HCT116 (cell line): ENCODE results near the gene KRT1. TPM values are rescaled to one million over a fixed set of nuclear protein-coding genes. Genes with fewer than 3 reads are reported as not detected.

Experiments used
- ATAC-seq: fragments of 200-7000 bp; cut with Tn5 transposase; 2 replicates; pipeline ENCODE4 v1.9.1; 2020; ENCODE audit warnings: mild to moderate bottlenecking, moderate library complexity
- BruUV-seq: library from RNA; stranded (reverse); fragments of 400-500 nt; replicated peaks from 2 replicates; lab custom pipeline; 2021; lab: Mats Ljungman, UMichigan
- CTCF ChIA-PET: fragments of 300-600 bp; sonication (Branson Sonifier 250); formaldehyde crosslinking; loops from one replicate; lab custom pipeline; 2021; ENCODE audit warnings: antibody characterized with exemption; lab: Charles Lee
- POLR2A ChIA-PET: fragments of 300-600, 350-600 bp; sonication (Branson Sonifier 250); formaldehyde crosslinking; loops from one replicate; lab custom pipeline; 2021; ENCODE audit warnings: antibody characterized with exemption; lab: Charles Lee
- RAD21 ChIA-PET, 2 experiments: fragments of 300-600 bp; sonication (Branson Sonifier 250); formaldehyde crosslinking; loops; one replicate each; lab custom pipeline; 2023; ENCODE audit warnings: low total read pairs in 2 of 2; ENCODE audit not compliant: uncharacterized antibody in 2 of 2, unreplicated experiment in 2 of 2, low non-redundant PET in 1 of 2; lab: Charles Lee
- DNase-seq: peaks from one replicate; pipeline ENCODE4 v3.0.0-alpha.2; 2010; ENCODE audit warnings: low read depth, low spot score
- H2AFZ ChIP-seq: fragments of 200-600 bp; shearing (Covaris generic), sonication (generic); 2 replicates; pipeline ENCODE4 v1.6.1; 2017; ENCODE audit warnings: low read depth, mixed run types, mixed read lengths, antibody characterized with exemption, low read length; ENCODE audit not compliant: poor library complexity, severe bottlenecking
- H3K27ac ChIP-seq: 2 replicates; pipeline ENCODE4 v1.5.1; 2012; ENCODE audit warnings: low read depth, low read length
- H3K27me3 ChIP-seq: fragments of 200-600 bp; sonication (generic); 2 replicates; pipeline ENCODE4 v1.6.1; 2016; ENCODE audit warnings: mixed run types, low read length, mixed read lengths; ENCODE audit not compliant: insufficient read depth
- H3K36me3 ChIP-seq, 2 experiments: fragments of 200-500 bp in 1 of 2; fragments of 200-600 bp in 1 of 2; sonication (Bioruptor generic) in 1 of 2; sonication (generic) in 1 of 2; 2 replicates each; pipeline versions ENCODE4 v1.5.1 to v1.6.1; 2014 to 2016; ENCODE audit warnings: low read length in 2 of 2, inconsistent platforms in 1 of 2, mixed read lengths in 1 of 2, mixed run types in 1 of 2; ENCODE audit not compliant: insufficient read depth in 2 of 2, control insufficient read depth in 1 of 2
- H3K4me1 ChIP-seq, 2 experiments: fragments of 200-600 bp in 1 of 2; sonication (generic) in 1 of 2; 2 replicates each; pipeline versions ENCODE4 v1.5.1 to v1.6.1; 2012 to 2017; ENCODE audit warnings: low read length in 2 of 2, inconsistent platforms in 1 of 2, mild to moderate bottlenecking in 1 of 2, mixed read lengths in 1 of 2, mixed run types in 1 of 2, moderate library complexity in 1 of 2; ENCODE audit not compliant: insufficient read depth in 2 of 2, control insufficient read depth in 1 of 2
- H3K4me2 ChIP-seq: fragments of 200-600 bp; sonication (generic); 2 replicates; pipeline ENCODE4 v1.6.1; 2017; ENCODE audit warnings: mixed run types, low read length, mixed read lengths
- H3K4me3 ChIP-seq, 2 experiments: fragments of 200-600 bp in 1 of 2; sonication (generic) in 1 of 2; replicated peaks in 1 of 2; 2 replicates each; pipeline ENCODE4 v1.5.1; 2011 to 2016; ENCODE audit warnings: low read length in 2 of 2, control low read depth in 1 of 2, low read depth in 1 of 2, mild to moderate bottlenecking in 1 of 2, mixed read lengths in 1 of 2, mixed run types in 1 of 2
- H3K79me2 ChIP-seq: fragments of 200-600 bp; sonication (generic); 2 replicates; pipeline ENCODE4 v1.6.1; 2017; ENCODE audit warnings: mild to moderate bottlenecking, mixed run types, low read length, moderate library complexity, mixed read lengths; ENCODE audit not compliant: insufficient read depth
- H3K9ac ChIP-seq: fragments of 200-600 bp; sonication (generic); 2 replicates; pipeline ENCODE4 v1.6.1; 2016; ENCODE audit warnings: low read length, mixed read lengths
- H3K9me2 ChIP-seq: fragments of 200-600 bp; sonication (generic), shearing (Covaris generic); 2 replicates; pipeline ENCODE4 v1.6.1; 2017; ENCODE audit warnings: mixed run types, mild to moderate bottlenecking, moderate library complexity; ENCODE audit not compliant: insufficient read depth
- H3K9me3 ChIP-seq, 2 experiments: fragments of 200-500 bp in 1 of 2; fragments of 200-600 bp in 1 of 2; sonication (Bioruptor generic) in 1 of 2; sonication (generic) in 1 of 2; 2 replicates each; pipeline ENCODE4 v1.6.1; 2014 to 2017; ENCODE audit warnings: low read length in 2 of 2, mixed read lengths in 2 of 2, inconsistent platforms in 1 of 2, low read depth in 1 of 2, mild to moderate bottlenecking in 1 of 2, mixed run types in 1 of 2, moderate library complexity in 1 of 2; ENCODE audit not compliant: control insufficient read depth in 1 of 2, insufficient read depth in 1 of 2
- H4K20me1 ChIP-seq: fragments of 200-600 bp; sonication (generic), shearing (Covaris generic); 2 replicates; pipeline ENCODE4 v1.6.1; 2017; ENCODE audit warnings: mixed run types, mild to moderate bottlenecking, moderate library complexity; ENCODE audit not compliant: insufficient read depth
- CBX3 ChIP-seq: IDR thresholded peaks from 2 replicates; pipeline ENCODE4 v1.6.1; 2012; ENCODE audit warnings: low read depth
- CEBPB ChIP-seq: IDR thresholded peaks from 2 replicates; pipeline ENCODE4 v1.6.1; 2012; ENCODE audit warnings: low read depth
- EGR1 ChIP-seq: IDR thresholded peaks from 2 replicates; pipeline ENCODE4 v1.6.1; 2012; ENCODE audit warnings: low read depth
- ELF1 ChIP-seq: IDR thresholded peaks from 2 replicates; pipeline ENCODE4 v1.6.1; 2012; ENCODE audit warnings: low read depth, borderline replicate concordance
- FOSL1 ChIP-seq: IDR thresholded peaks from 2 replicates; pipeline ENCODE4 v1.6.1; 2012; ENCODE audit warnings: low read depth
- POLR2A ChIP-seq: IDR thresholded peaks from 2 replicates; pipeline ENCODE4 v1.7.0; 2011; ENCODE audit warnings: borderline replicate concordance; ENCODE audit not compliant: insufficient read depth, insufficient read length; ENCODE audit errors: extremely low read depth
- RAD21 ChIP-seq: IDR thresholded peaks from 2 replicates; pipeline ENCODE4 v1.6.1; 2012; ENCODE audit warnings: low read depth, mild to moderate bottlenecking
- REST ChIP-seq: IDR thresholded peaks from 2 replicates; pipeline ENCODE4 v1.6.1; 2012; ENCODE audit warnings: low read depth
- SIN3A ChIP-seq: IDR thresholded peaks from 2 replicates; pipeline ENCODE4 v1.6.1; 2012; ENCODE audit warnings: low read depth
- TCF7L2 ChIP-seq: IDR thresholded peaks from 2 replicates; pipeline ENCODE4 v1.7.0; 2011; ENCODE audit warnings: borderline replicate concordance, inconsistent platforms; ENCODE audit not compliant: insufficient read depth, insufficient read length; ENCODE audit errors: extremely low read depth
- ZBTB33 ChIP-seq: IDR thresholded peaks from 2 replicates; pipeline ENCODE4 v1.6.1; 2011; ENCODE audit warnings: mild to moderate bottlenecking, low read length, moderate library complexity; ENCODE audit not compliant: insufficient replicate concordance; ENCODE audit errors: extremely low read depth
- ZFX ChIP-seq: fragments of 450-650 bp; IDR thresholded peaks from 2 replicates; pipeline ENCODE4 v1.6.1; 2017
- ZNF274 ChIP-seq: fragments of 200-500 bp; sonication (Bioruptor generic); IDR thresholded peaks from 2 replicates; pipeline ENCODE4 v1.6.1; 2014; ENCODE audit warnings: mild to moderate bottlenecking, low read depth, low read length, inconsistent platforms
- intact Hi-C: fragments of 100-400 bp; cut with micrococcal nuclease; formaldehyde crosslinking; loops from 2 replicates; pipeline ENCODE4 v1.10.0; 2022
- total RNA-seq: library from RNA; stranded (reverse); gene quantifications from one replicate; pipeline ENCODE4 v1.2.1, GENCODE V29; 2021; ENCODE audit not compliant: unreplicated experiment

Gene KRT1
- total RNA-seq, 1 experiment from 2014 or later, result 0.20 TPM

- H3K27me3 ChIP-seq, result no peaks in the 10 kb centered on the region
- no peaks in the 10 kb centered on the region for H3K79me2 ChIP-seq
- no peak overlapping the region for H3K4me2 ChIP-seq
- DNase-seq, result no peak
- POLR2A ChIA-PET, result no interaction called here
- H3K9ac ChIP-seq, result no peak overlapping the region
- CTCF ChIA-PET, result no interaction called here
- RAD21 ChIA-PET, result no interaction called here
- H3K4me3 ChIP-seq, result no peak overlapping the region
- no peak overlapping the region for H3K27ac ChIP-seq
- no peak for TF ChIP-seq RAD21
- TF ChIP-seq POLR2A, result no peak
- TF ChIP-seq ELF1, result no peak
- no peak for TF ChIP-seq REST
- no peak for TF ChIP-seq EGR1
- no peak for TF ChIP-seq CEBPB
- TF ChIP-seq ZNF274, result no peak
- TF ChIP-seq SIN3A, result no peak
- no peak for TF ChIP-seq ZBTB33
- TF ChIP-seq TCF7L2, result no peak
- TF ChIP-seq CBX3, result no peak
- no peak for TF ChIP-seq ZFX
- TF ChIP-seq FOSL1, result no peak
- H3K9me2 ChIP-seq, result no peaks in the 10 kb centered on the region
- no peaks in the 10 kb centered on the region for H3K9me3 ChIP-seq
- H3K36me3 ChIP-seq, result no peaks in the 10 kb centered on the region
- H3K4me1 ChIP-seq, result no peaks in the 10 kb centered on the region
- H2AFZ ChIP-seq, result no peak overlapping the region
- no peaks in the 10 kb centered on the region for H4K20me1 ChIP-seq
- ATAC-seq, result no peak
- intact Hi-C loops, result no loop called here
- no TSS peak for BruUV-seq
These were observed 48.9 kb downstream of the KRT1 start for GRCh38 chr12:52631264-52631663.
